BLaER1 treated with 17β-estradiol and CSF1 and Interleukin-3, amounts not matched to agents 10 nM and 100 nM (cell line): Measurements from ENCODE around the gene EN1.

ENCODE experiments used
- H3K27ac ChIP-seq, 11 experiments: shearing (Covaris generic); formaldehyde crosslinking; 2 replicates each; pipeline ENCODE4 v1.8.1; 2022
- H3K27me3 ChIP-seq, 11 experiments: shearing (Covaris generic); formaldehyde crosslinking; 2 replicates each; pipeline ENCODE4 v1.8.1; 2022
- H3K36me3 ChIP-seq, 11 experiments: shearing (Covaris generic); formaldehyde crosslinking; 2 replicates each; pipeline ENCODE4 v1.8.1; 2022
- H3K4me1 ChIP-seq, 10 experiments: shearing (Covaris generic); formaldehyde crosslinking; 2 replicates each; pipeline ENCODE4 v1.8.1; 2022
- H3K4me2 ChIP-seq, 11 experiments: shearing (Covaris generic); formaldehyde crosslinking; 2 replicates each; pipeline ENCODE4 v1.8.1; 2022
- H3K4me3 ChIP-seq, 10 experiments: shearing (Covaris generic); formaldehyde crosslinking; 2 replicates each; pipeline ENCODE4 v1.8.1; 2022
- H3K9ac ChIP-seq, 11 experiments: shearing (Covaris generic); formaldehyde crosslinking; 2 replicates each; pipeline ENCODE4 v1.8.1; 2022
- H3K9me3 ChIP-seq, 11 experiments: shearing (Covaris generic); formaldehyde crosslinking; replicated peaks in 1 of 11; 2 replicates each; pipeline ENCODE4 v1.8.1; 2022
- H4K20me1 ChIP-seq, 11 experiments: shearing (Covaris generic); formaldehyde crosslinking; 2 replicates each; pipeline ENCODE4 v1.8.1; 2022
- Cebpa-rat ChIP-seq, 11 experiments: shearing (Covaris generic); IDR thresholded peaks; 2 replicates each; pipeline ENCODE4 v1.8.1; 2022

The EN1 gene

GRCh38 chr2:118841828-118842461 lies 5.5 kb downstream of the EN1 start:
- peak overlapping the region in 6 of 11 experiments; percentile 13 to 46 (median 25); a peak in 8 of 22 replicates for H3K4me2 ChIP-seq
- H3K27me3 ChIP-seq = peaks cover 99 to 100% (median 100%) of the 10 kb centered on the region in 11 experiments
- H3K9me3 ChIP-seq = peaks cover 3 to 43% (median 18%) of the 10 kb centered on the region in 11 experiments; a peak in 17 of 22 replicates
- H3K4me3 ChIP-seq = peak overlapping the region in 2 of 10 experiments; percentile 14 to 20; a peak in 2 of 20 replicates
- no peaks in the 10 kb centered on the region for H3K36me3 ChIP-seq
- no peak for TF ChIP-seq Cebpa-rat (IDR thresholded peaks at IDR 0.05)
- H3K4me1 ChIP-seq = 0 out of 20 replicates have a peak, but pooled peaks cover 0 to 4% (median 0%) of the 10 kb centered on the region in 10 experiments
- H4K20me1 ChIP-seq = peaks cover 0 to 54% (median 37%) of the 10 kb centered on the region in 11 experiments; a peak in 14 of 22 replicates
- no peak overlapping the region for H3K9ac ChIP-seq
- H3K27ac ChIP-seq = no peak overlapping the region

- no peak overlapping the region for H3K4me3 ChIP-seq
- H3K36me3 ChIP-seq = no peaks in the 10 kb centered on the region
- H3K27me3 ChIP-seq = peaks cover 100% of the 10 kb centered on the region in 11 experiments
- no peak overlapping the region for H3K27ac ChIP-seq
- H4K20me1 ChIP-seq = peaks cover 0 to 54% (median 37%) of the 10 kb centered on the region in 11 experiments; a peak in 14 of 22 replicates
- no peak for TF ChIP-seq Cebpa-rat (IDR thresholded peaks at IDR 0.05)
- 0 out of 20 replicates have a peak, but pooled peaks cover 0 to 4% (median 0%) of the 10 kb centered on the region in 10 experiments for H3K4me1 ChIP-seq
- no peak overlapping the region for H3K4me2 ChIP-seq
- peaks cover 3 to 41% (median 18%) of the 10 kb centered on the region in 11 experiments; a peak in 17 of 22 replicates for H3K9me3 ChIP-seq
- no peak overlapping the region for H3K9ac ChIP-seq
Measured at GRCh38 chr2:118841450-118841827, 6.0 kb downstream of the EN1 start.

DNA sequence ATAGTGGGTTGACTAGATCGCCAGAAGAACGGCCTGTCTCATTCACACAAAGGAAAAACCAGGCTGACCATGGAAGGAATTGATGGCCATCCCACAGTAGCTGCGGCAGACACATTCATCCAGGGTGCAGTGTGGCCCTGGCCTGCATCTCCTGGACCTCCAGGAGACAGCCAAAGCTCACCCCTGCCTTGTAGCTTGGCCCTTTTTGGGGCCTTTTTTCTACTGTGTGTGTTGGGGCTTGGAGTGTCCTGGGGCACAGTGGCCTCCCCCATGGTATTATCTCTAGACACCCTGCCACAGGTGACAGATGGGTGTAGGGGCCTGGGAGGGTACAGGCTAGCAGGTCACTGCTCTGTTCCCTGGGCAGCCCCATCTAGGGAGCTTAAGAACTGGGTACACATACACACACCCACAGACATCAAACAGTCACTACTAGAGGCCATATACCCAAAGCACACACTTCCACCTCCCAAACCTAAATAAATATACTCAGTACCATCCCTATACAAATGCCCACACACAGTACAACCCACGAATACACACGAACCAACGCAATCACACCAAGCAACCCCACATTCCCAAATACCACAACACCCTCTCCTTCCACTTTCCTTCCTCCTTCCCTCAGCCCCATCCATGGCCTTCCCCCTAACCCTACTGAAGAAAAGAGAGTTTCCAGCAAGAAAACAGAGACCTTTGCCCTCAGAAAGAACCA lies 8.6 kb downstream of the EN1 start:
- H3K36me3 ChIP-seq = no peaks in the 10 kb centered on the region
- H4K20me1 ChIP-seq = peaks cover 0 to 30% (median 18%) of the 10 kb centered on the region in 11 experiments; a peak in 14 of 22 replicates
- H3K27me3 ChIP-seq = peaks cover 100% of the 10 kb centered on the region in 11 experiments
- TF ChIP-seq Cebpa-rat (IDR thresholded peaks at IDR 0.05) = no peak
- no peak overlapping the region for H3K4me2 ChIP-seq
- H3K4me1 ChIP-seq = 0 out of 20 replicates have a peak, but pooled peaks cover 0 to 4% (median 0%) of the 10 kb centered on the region in 10 experiments
- H3K27ac ChIP-seq = no peak overlapping the region
- H3K9me3 ChIP-seq = peaks cover 16 to 50% (median 34%) of the 10 kb centered on the region in 11 experiments
- H3K4me3 ChIP-seq = no peak overlapping the region
- no peak overlapping the region for H3K9ac ChIP-seq

- H3K27me3 ChIP-seq = peaks cover 100% of the 10 kb centered on the region in 11 experiments
- H3K4me2 ChIP-seq = no peak overlapping the region
- peaks cover 27 to 53% (median 38%) of the 10 kb centered on the region in 11 experiments for H3K9me3 ChIP-seq
- H4K20me1 ChIP-seq = peaks cover 0 to 25% (median 12%) of the 10 kb centered on the region in 11 experiments; a peak in 14 of 22 replicates
- H3K36me3 ChIP-seq = no peaks in the 10 kb centered on the region
- H3K9ac ChIP-seq = no peak overlapping the region
- H3K4me1 ChIP-seq = 0 out of 20 replicates have a peak, but pooled peaks cover 0 to 1% (median 0%) of the 10 kb centered on the region in 10 experiments
- no peak overlapping the region for H3K4me3 ChIP-seq
- H3K27ac ChIP-seq = no peak overlapping the region
- no peak for TF ChIP-seq Cebpa-rat (IDR thresholded peaks at IDR 0.05)
Measured at GRCh38 chr2:118837621-118838020, 9.8 kb downstream of the EN1 start.

DNA sequence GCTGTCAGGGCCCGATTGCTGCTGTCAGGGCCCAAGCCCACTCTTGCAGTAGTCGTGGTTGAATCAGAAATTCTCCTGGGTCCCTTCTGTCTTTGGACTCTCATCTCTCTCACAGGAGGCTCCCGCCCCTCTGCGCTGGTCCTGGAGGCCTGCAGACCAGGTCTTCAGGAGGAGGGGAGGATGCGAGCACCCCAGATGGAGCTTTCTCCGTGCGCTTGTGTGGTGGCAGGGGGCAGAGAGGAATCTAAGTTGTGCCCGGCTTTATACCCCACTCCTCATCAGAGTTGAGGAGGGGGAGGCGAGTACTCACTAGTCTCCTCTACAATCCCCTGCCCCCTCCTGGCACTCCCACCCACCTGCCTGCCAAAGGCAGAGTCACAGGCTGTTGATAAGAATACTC lies 10.4 kb downstream of the EN1 start:
- peaks cover 100% of the 10 kb centered on the region in 11 experiments for H3K27me3 ChIP-seq
- TF ChIP-seq Cebpa-rat (IDR thresholded peaks at IDR 0.05) = no peak
- peaks cover 0 to 23% (median 10%) of the 10 kb centered on the region in 11 experiments; a peak in 13 of 22 replicates for H4K20me1 ChIP-seq
- no peak overlapping the region for H3K4me3 ChIP-seq
- H3K9ac ChIP-seq = no peak overlapping the region
- no peaks in the 10 kb centered on the region for H3K36me3 ChIP-seq
- no peak overlapping the region for H3K4me2 ChIP-seq
- no peaks in the 10 kb centered on the region for H3K4me1 ChIP-seq
- no peak overlapping the region for H3K27ac ChIP-seq
- peaks cover 27 to 51% (median 37%) of the 10 kb centered on the region in 11 experiments for H3K9me3 ChIP-seq

GRCh38 chr2:118836411-118836930 lies 11.0 kb downstream of the EN1 start:
- Histone ChIP-seq H3K27me3 (peaks cover 94 to 100% (median 99%) of the 10 kb centered on the region in 11 experiments), H3K9ac (no peak overlapping the region), H3K4me3 (no peak overlapping the region), H3K4me2 (no peak overlapping the region), H3K9me3 (peaks cover 27 to 50% (median 37%) of the 10 kb centered on the region in 11 experiments), H3K27ac (no peak overlapping the region), H4K20me1 (peaks cover 0 to 17% (median 4%) of the 10 kb centered on the region in 11 experiments; a peak in 11 of 22 replicates), H3K4me1 (no peaks in the 10 kb centered on the region), H3K36me3 (no peaks in the 10 kb centered on the region)
- TF ChIP-seq Cebpa-rat (IDR thresholded peaks at IDR 0.05) = no peak

DNA sequence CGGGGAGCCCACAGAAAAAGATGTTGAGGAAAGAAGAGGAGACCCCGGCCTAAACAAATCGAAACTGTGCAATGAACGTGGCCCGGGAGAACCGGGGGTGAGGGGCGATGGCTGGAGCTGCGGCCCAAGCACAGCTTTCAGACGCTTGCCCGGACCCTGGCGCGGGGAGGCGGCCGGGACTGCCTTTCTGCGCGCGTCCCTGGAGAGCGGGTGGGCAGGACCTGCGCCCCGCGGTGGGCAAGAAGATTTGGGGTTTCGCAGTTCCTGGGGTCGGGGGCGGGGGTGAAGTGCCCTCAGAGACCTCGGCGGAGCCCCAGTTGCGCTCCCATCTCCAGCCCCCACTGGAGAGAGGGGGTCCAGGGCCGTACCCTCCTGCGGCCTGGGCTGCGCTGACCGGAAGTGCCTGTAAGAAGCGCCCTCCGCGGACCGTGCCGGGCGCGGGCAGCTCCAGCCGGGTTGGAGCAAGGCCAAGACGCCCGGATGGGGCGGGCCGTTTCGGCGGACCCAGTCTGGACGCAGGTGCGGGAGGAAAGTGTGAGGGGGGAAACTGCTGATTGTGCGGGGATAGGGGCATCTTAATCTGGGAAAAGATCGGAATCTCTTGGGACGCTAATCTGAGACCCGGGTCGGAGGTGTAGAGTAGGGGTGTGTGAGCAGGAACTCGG lies 11.6 kb downstream of the EN1 start:
- no peak overlapping the region for H3K27ac ChIP-seq
- H3K27me3 ChIP-seq = peaks cover 88 to 100% (median 94%) of the 10 kb centered on the region in 11 experiments
- H3K9me3 ChIP-seq = peaks cover 27 to 46% (median 36%) of the 10 kb centered on the region in 11 experiments
- no peaks in the 10 kb centered on the region for H3K36me3 ChIP-seq
- no peak overlapping the region for H3K4me2 ChIP-seq
- peaks cover 0 to 14% (median 0%) of the 10 kb centered on the region in 11 experiments; a peak in 6 of 22 replicates for H4K20me1 ChIP-seq
- no peak overlapping the region for H3K4me3 ChIP-seq
- no peak for TF ChIP-seq Cebpa-rat (IDR thresholded peaks at IDR 0.05)
- no peak overlapping the region for H3K9ac ChIP-seq
- no peaks in the 10 kb centered on the region for H3K4me1 ChIP-seq

- H3K27me3 ChIP-seq = peaks cover 81 to 98% (median 86%) of the 10 kb centered on the region in 11 experiments
- H3K4me2 ChIP-seq = no peak overlapping the region
- H3K36me3 ChIP-seq = no peaks in the 10 kb centered on the region
- no peak overlapping the region for H3K9ac ChIP-seq
- no peak overlapping the region for H3K27ac ChIP-seq
- no peak for TF ChIP-seq Cebpa-rat (IDR thresholded peaks at IDR 0.05)
- no peak overlapping the region for H3K4me3 ChIP-seq
- peaks cover 0 to 9% (median 0%) of the 10 kb centered on the region in 11 experiments; a peak in 5 of 22 replicates for H4K20me1 ChIP-seq
- no peaks in the 10 kb centered on the region for H3K4me1 ChIP-seq
- H3K9me3 ChIP-seq = peaks cover 27 to 41% (median 34%) of the 10 kb centered on the region in 11 experiments
Measured at GRCh38 chr2:118834901-118835745, 12.3 kb downstream of the EN1 start.
